ENCODE data around the gene HID1.
"Not testable (repeated sequence)": the region's sequence is repeated elsewhere in the genome, so short reads cannot be mapped to it uniquely, and the experiment has no call there.

Gene HID1

GRCh38 chr17:74972107-74972972 lies at the start of gene HID1:
Gene HID1, minus strand, starts transcription at chr17:74972759. Its CDS starts 103 bp downstream, at chr17:74972656.
- DNase-seq = no peak

GRCh38 chr17:75020331-75021110 lies 48.0 kb upstream of the HID1 start:
- no peak for DNase-seq

GRCh38 chr17:75019710-75020109 lies 47.2 kb upstream of the HID1 start:
- DNase-seq = no peak

- no peak for DNase-seq
Observed at GRCh38 chr17:75019146-75019545, 46.6 kb upstream of the HID1 start.

- DNase-seq = no peak
Observed at GRCh38 chr17:75013092-75013559, 40.6 kb upstream of the HID1 start.

- peak; percentile 49 for DNase-seq
Observed at GRCh38 chr17:75012346-75013091, 40.0 kb upstream of the HID1 start, which contains the start of gene MRPL58. Gene MRPL58, plus strand, starts transcription at chr17:75012670. Its CDS starts 17 bp downstream, at chr17:75012687.

GRCh38 chr17:75012096-75012345 lies 39.5 kb upstream of the HID1 start:
- DNase-seq = no peak

- no peak for DNase-seq
Observed at GRCh38 chr17:75011401-75012095, 39.0 kb upstream of the HID1 start.

GRCh38 chr17:75010683-75011400 lies 38.3 kb upstream of the HID1 start:
- no peak for DNase-seq

GRCh38 chr17:75009139-75009724 lies 36.7 kb upstream of the HID1 start:
- DNase-seq = no peak

GRCh38 chr17:75008373-75008772 lies 35.8 kb upstream of the HID1 start:
- no peak for DNase-seq

- no peak for DNase-seq
Observed at GRCh38 chr17:75006653-75007052, 34.1 kb upstream of the HID1 start.

- DNase-seq = not testable (repeated sequence)
Observed at GRCh38 chr17:75006084-75006483, 33.5 kb upstream of the HID1 start.

GRCh38 chr17:75005291-75005690 lies 32.7 kb upstream of the HID1 start:
- DNase-seq = no peak

GRCh38 chr17:75004371-75004770 lies 31.8 kb upstream of the HID1 start:
- no peak for DNase-seq

- DNase-seq = no peak
Observed at GRCh38 chr17:75003957-75004355, 31.4 kb upstream of the HID1 start.

GRCh38 chr17:75003070-75003956 lies 30.8 kb upstream of the HID1 start:
- no peak for DNase-seq

GRCh38 chr17:75001915-75002843 lies 29.6 kb upstream of the HID1 start:
- DNase-seq = no peak

GRCh38 chr17:74999523-74999922 lies 27.0 kb upstream of the HID1 start:
- no peak for DNase-seq

Data from NCI-H1436 treated with DMSO at 0.1 percent for 48 hours (cell line).